Inflammatory macrophage treated with lipopolysaccharide for 1 hour (primary cell): Measurements from ENCODE around the gene CFB.

Experiments
- DNase-seq, 2 donors: peaks; one replicate each; pipeline ENCODE4 v3.0.0-alpha.2; 2020 to 2022

Gene CFB

GRCh38 chr6:31949926-31950548, 4.1 kb downstream of the CFB start:
- DNase-seq, result no peak

- peak; percentile 67 to 91 for DNase-seq
Observed at GRCh38 chr6:31952140-31952805, 6.4 kb downstream of the CFB start.

- DNase-seq, result no peak
Observed at GRCh38 chr6:31952890-31953289, 7.0 kb downstream of the CFB start.

- no peak for DNase-seq
Observed at GRCh38 chr6:31954511-31954910, 8.6 kb downstream of the CFB start.

- no peak for DNase-seq
Observed at GRCh38 chr6:31956796-31957195, 10.9 kb downstream of the CFB start.

- no peak for DNase-seq
Observed at GRCh38 chr6:31958412-31958740, 12.5 kb downstream of the CFB start.

- DNase-seq, result peak; percentile 98 to 99
Observed at GRCh38 chr6:31958741-31959739, 13.1 kb downstream of the CFB start, which contains the start of the genes NELFE and SKIC2. Gene NELFE (minus strand): TSS chr6:31958971. CDS start chr6:31958446, 525 bp downstream. Gene SKIC2 (plus strand): TSS chr6:31959175. CDS start chr6:31959193, 18 bp downstream.

- DNase-seq, result no peak
Observed at GRCh38 chr6:31961616-31962015, 15.7 kb downstream of the CFB start.

- no peak for DNase-seq
Observed at GRCh38 chr6:31963921-31964320, 18.0 kb downstream of the CFB start.

- no peak for DNase-seq
Observed at GRCh38 chr6:31965700-31966099, 19.8 kb downstream of the CFB start.

- no peak for DNase-seq
Observed at GRCh38 chr6:31966506-31966905, 20.6 kb downstream of the CFB start.

- DNase-seq, result no peak
Observed at GRCh38 chr6:31966997-31967925, 21.4 kb downstream of the CFB start.

- DNase-seq, result no peak
Observed at GRCh38 chr6:31967926-31968320, 22.0 kb downstream of the CFB start.

GRCh38 chr6:31968326-31968725, 22.4 kb downstream of the CFB start:
- no peak for DNase-seq

- DNase-seq, result no peak
Observed at GRCh38 chr6:31968791-31969711, 23.2 kb downstream of the CFB start.

GRCh38 chr6:31969712-31970603, 24.1 kb downstream of the CFB start:
- no peak for DNase-seq

GRCh38 chr6:31970604-31971271, 24.8 kb downstream of the CFB start:
- DNase-seq, result no peak

- no peak for DNase-seq
Observed at GRCh38 chr6:31971279-31971992, 25.5 kb downstream of the CFB start.
